ENCODE data around the gene ELF1.
"Not testable (repeated sequence)": the region's sequence is repeated elsewhere in the genome, so short reads cannot be mapped to it uniquely, and the experiment has no call there.

Gene ELF1

DNA sequence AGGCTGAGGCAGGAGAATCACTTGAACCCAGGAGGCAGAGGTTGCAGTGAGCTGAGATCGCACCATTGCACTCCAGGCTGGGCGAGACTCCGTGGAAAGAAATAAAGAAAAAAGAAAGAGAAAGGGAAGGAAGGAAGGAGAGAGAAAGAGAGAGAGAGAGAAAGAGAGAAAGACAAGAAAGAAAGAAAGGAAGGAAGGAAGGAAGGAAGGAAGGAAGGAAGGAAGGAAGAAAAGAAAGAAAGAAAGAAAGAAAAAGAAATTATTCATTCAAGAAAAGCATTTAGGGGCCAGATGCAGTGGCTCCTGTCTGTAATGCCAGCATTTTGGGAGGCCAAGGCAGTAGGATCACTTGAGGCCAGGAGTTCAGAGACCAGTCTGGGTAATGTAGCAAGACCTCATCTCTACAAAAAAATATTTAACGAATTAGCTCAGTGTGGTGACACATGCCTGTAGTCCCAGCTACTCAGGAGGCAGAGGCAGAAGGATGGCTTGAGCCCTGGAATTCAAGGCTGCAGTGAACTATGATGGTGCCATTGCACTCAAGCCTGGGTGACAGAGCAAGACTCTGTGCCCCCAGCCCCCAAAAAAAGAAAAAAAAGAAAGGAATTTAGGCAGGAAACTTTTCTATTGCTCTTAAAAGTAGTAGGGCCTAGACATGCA, 109.4 kb downstream of the ELF1 start:
- 100% methylated on average over 4 of the region's 4 CpGs for WGBS
- H2BK120ac ChIP-seq (ENCODE audit: low read depth, low read length); H3K27ac ChIP-seq (ENCODE audit: low read length, poor library complexity, severe bottlenecking); H3K9ac ChIP-seq (ENCODE audit: low read length); H3K36me3 ChIP-seq (ENCODE audit: control insufficient read depth in 1 of 2, insufficient read depth in 2 of 2, low read depth in 1 of 2, low read length in 2 of 2); H4K91ac ChIP-seq (ENCODE audit: low read length); H3K4me2 ChIP-seq (ENCODE audit: low read length, poor library complexity, severe bottlenecking); H2AK5ac ChIP-seq (ENCODE audit: low read length, severe bottlenecking); H3K23ac ChIP-seq (ENCODE audit: low read length in 2 of 2); H2BK12ac ChIP-seq (ENCODE audit: low read length in 2 of 2); H3K4me3 ChIP-seq (ENCODE audit: insufficient read depth in 1 of 2, low read depth in 1 of 2, low read length in 2 of 2); H2BK15ac ChIP-seq (ENCODE audit: low read depth, poor library complexity, severe bottlenecking); H3K9me3 ChIP-seq (ENCODE audit: control insufficient read depth, low read length); H3K4ac ChIP-seq (ENCODE audit: low read depth in 1 of 2, low read length in 2 of 2); H3K4me1 ChIP-seq (ENCODE audit: control insufficient read depth, insufficient read depth, low read depth, low read length); H3K18ac ChIP-seq (ENCODE audit: low read depth in 1 of 2, low read length in 2 of 2); H3K14ac ChIP-seq (ENCODE audit: low read length in 2 of 2); H2AFZ ChIP-seq (ENCODE audit: low read depth, low read length); H2BK5ac ChIP-seq (ENCODE audit: low read depth, low read length, poor library complexity, severe bottlenecking); H3K79me1 ChIP-seq (replicated peaks; ENCODE audit: low read length, poor library complexity, severe bottlenecking); H3K27me3 ChIP-seq (ENCODE audit: control insufficient read depth in 1 of 2, insufficient read depth in 1 of 2, low read length in 2 of 2); H4K8ac ChIP-seq (ENCODE audit: low read length); DNase-seq: not testable (repeated sequence)

DNA sequence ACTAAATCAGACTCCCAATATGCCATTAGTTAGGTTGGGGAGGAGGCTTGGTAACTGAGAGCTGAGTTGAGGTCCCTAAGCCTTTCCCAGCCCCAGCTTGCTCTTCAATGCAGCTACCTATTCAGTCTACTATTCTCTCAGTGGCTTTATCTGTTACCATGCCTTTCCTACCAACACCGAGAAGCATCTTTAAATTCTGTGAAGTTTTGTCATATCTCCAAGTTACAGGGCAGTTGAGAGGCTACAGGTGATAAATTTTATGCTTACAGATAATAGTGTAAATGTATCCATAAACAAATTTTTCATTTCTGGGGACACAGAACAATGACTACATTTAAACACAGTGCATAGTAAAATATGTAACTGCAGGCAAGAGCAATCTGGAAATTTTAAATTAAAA, 110.6 kb downstream of the ELF1 start:
- Histone ChIP-seq H2BK12ac (ENCODE audit: low read length in 2 of 2) (no peak overlapping the region), H3K18ac (ENCODE audit: low read depth in 1 of 2, low read length in 2 of 2) (no peak overlapping the region), H3K36me3 (ENCODE audit: control insufficient read depth in 1 of 2, insufficient read depth in 2 of 2, low read depth in 1 of 2, low read length in 2 of 2) (no peaks in the 10 kb centered on the region), H3K79me1 (replicated peaks; ENCODE audit: low read length, poor library complexity, severe bottlenecking) (no peaks in the 10 kb centered on the region), H3K4me1 (ENCODE audit: control insufficient read depth, insufficient read depth, low read depth, low read length) (peaks cover 3% of the 10 kb centered on the region), H2BK120ac (ENCODE audit: low read depth, low read length) (no peak overlapping the region), H2AK5ac (ENCODE audit: low read length, severe bottlenecking) (no peak overlapping the region), H2BK5ac (ENCODE audit: low read depth, low read length, poor library complexity, severe bottlenecking) (no peak overlapping the region), H3K27ac (ENCODE audit: low read length, poor library complexity, severe bottlenecking) (no peak overlapping the region), H3K4me2 (ENCODE audit: low read length, poor library complexity, severe bottlenecking) (no peak overlapping the region), H3K9ac (ENCODE audit: low read length) (no peak overlapping the region), H3K23ac (ENCODE audit: low read length in 2 of 2) (no peak overlapping the region), H3K4ac (ENCODE audit: low read depth in 1 of 2, low read length in 2 of 2) (no peak overlapping the region), H3K14ac (ENCODE audit: low read length in 2 of 2) (no peak overlapping the region), H3K27me3 (ENCODE audit: control insufficient read depth in 1 of 2, insufficient read depth in 1 of 2, low read length in 2 of 2) (no peaks in the 10 kb centered on the region), H3K9me3 (ENCODE audit: control insufficient read depth, low read length) (no peaks in the 10 kb centered on the region), H2BK15ac (ENCODE audit: low read depth, poor library complexity, severe bottlenecking) (no peak overlapping the region), H4K8ac (ENCODE audit: low read length) (no peak overlapping the region), H3K4me3 (ENCODE audit: insufficient read depth in 1 of 2, low read depth in 1 of 2, low read length in 2 of 2) (no peak overlapping the region), H4K91ac (ENCODE audit: low read length) (no peak overlapping the region), H2AFZ (ENCODE audit: low read depth, low read length) (no peak overlapping the region)
- DNase-seq: no peak
- 100% methylated on average over 1 of the region's 1 CpG for WGBS

DNA sequence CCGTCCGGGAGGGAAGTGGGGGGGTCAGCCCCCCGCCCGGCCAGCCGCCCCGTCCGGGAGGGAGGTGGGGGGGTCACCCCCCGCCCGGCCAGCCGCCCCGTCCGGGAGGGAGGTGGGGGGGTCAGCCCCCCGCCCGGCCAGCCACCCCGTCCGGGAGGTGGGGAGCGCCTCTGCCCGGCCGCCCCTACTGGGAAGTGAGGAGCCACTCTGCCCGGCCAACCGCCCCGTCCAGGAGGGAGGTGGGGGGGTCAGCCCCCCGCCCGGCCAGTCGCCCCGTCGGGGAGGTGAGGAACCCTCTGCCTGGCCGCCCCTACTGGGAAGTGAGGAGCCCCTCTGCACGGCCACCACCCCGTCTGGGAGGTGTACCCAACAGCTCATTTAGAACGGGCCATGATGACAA, 118.1 kb downstream of the ELF1 start:
- H3K18ac ChIP-seq (ENCODE audit: low read depth in 1 of 2, low read length in 2 of 2); H2BK12ac ChIP-seq (ENCODE audit: low read length in 2 of 2); H3K14ac ChIP-seq (ENCODE audit: low read length in 2 of 2); H2BK120ac ChIP-seq (ENCODE audit: low read depth, low read length); H3K23ac ChIP-seq (ENCODE audit: low read length in 2 of 2); H3K27me3 ChIP-seq (ENCODE audit: control insufficient read depth in 1 of 2, insufficient read depth in 1 of 2, low read length in 2 of 2); H3K36me3 ChIP-seq (ENCODE audit: control insufficient read depth in 1 of 2, insufficient read depth in 2 of 2, low read depth in 1 of 2, low read length in 2 of 2); H3K27ac ChIP-seq (ENCODE audit: low read length, poor library complexity, severe bottlenecking); H2BK15ac ChIP-seq (ENCODE audit: low read depth, poor library complexity, severe bottlenecking); H3K4me1 ChIP-seq (ENCODE audit: control insufficient read depth, insufficient read depth, low read depth, low read length); H2BK5ac ChIP-seq (ENCODE audit: low read depth, low read length, poor library complexity, severe bottlenecking); H3K79me1 ChIP-seq (replicated peaks; ENCODE audit: low read length, poor library complexity, severe bottlenecking); H2AK5ac ChIP-seq (ENCODE audit: low read length, severe bottlenecking); H3K9me3 ChIP-seq (ENCODE audit: control insufficient read depth, low read length); H2AFZ ChIP-seq (ENCODE audit: low read depth, low read length); H3K4me2 ChIP-seq (ENCODE audit: low read length, poor library complexity, severe bottlenecking); H3K9ac ChIP-seq (ENCODE audit: low read length); DNase-seq; H4K8ac ChIP-seq (ENCODE audit: low read length); H3K4me3 ChIP-seq (ENCODE audit: insufficient read depth in 1 of 2, low read depth in 1 of 2, low read length in 2 of 2); H4K91ac ChIP-seq (ENCODE audit: low read length); H3K4ac ChIP-seq (ENCODE audit: low read depth in 1 of 2, low read length in 2 of 2): not testable (repeated sequence)
- 98% methylated on average over 12 of the region's 31 CpGs for WGBS

DNA sequence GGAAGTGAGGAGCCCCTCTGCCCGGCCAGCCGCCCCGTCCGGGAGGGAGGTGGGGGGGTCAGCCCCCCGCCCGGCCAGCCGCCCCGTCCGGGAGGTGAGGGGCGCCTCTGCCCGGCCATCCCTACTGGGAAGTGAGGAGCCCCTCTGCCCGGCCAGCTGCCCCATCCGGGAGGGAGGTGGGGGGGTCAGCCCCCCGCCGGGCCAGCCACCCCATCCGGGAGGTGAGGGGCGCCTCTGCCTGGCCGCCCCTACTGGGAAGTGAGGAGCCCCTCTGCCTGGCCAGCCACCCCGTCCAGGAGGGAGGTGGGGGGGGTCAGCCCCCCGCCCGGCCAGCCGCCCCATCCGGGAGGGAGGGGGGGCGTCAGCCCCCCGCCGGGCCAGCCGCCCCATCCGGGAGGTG, 118.5 kb downstream of the ELF1 start:
- H2BK120ac ChIP-seq (ENCODE audit: low read depth, low read length); H3K27ac ChIP-seq (ENCODE audit: low read length, poor library complexity, severe bottlenecking); H3K4me3 ChIP-seq (ENCODE audit: insufficient read depth in 1 of 2, low read depth in 1 of 2, low read length in 2 of 2); H4K91ac ChIP-seq (ENCODE audit: low read length); H3K4me1 ChIP-seq (ENCODE audit: control insufficient read depth, insufficient read depth, low read depth, low read length); H2AK5ac ChIP-seq (ENCODE audit: low read length, severe bottlenecking); H3K36me3 ChIP-seq (ENCODE audit: control insufficient read depth in 1 of 2, insufficient read depth in 2 of 2, low read depth in 1 of 2, low read length in 2 of 2); H3K79me1 ChIP-seq (replicated peaks; ENCODE audit: low read length, poor library complexity, severe bottlenecking); H3K9ac ChIP-seq (ENCODE audit: low read length); H3K18ac ChIP-seq (ENCODE audit: low read depth in 1 of 2, low read length in 2 of 2); H3K14ac ChIP-seq (ENCODE audit: low read length in 2 of 2); H2BK5ac ChIP-seq (ENCODE audit: low read depth, low read length, poor library complexity, severe bottlenecking); H2BK15ac ChIP-seq (ENCODE audit: low read depth, poor library complexity, severe bottlenecking); H3K4me2 ChIP-seq (ENCODE audit: low read length, poor library complexity, severe bottlenecking); H3K4ac ChIP-seq (ENCODE audit: low read depth in 1 of 2, low read length in 2 of 2); H3K27me3 ChIP-seq (ENCODE audit: control insufficient read depth in 1 of 2, insufficient read depth in 1 of 2, low read length in 2 of 2); H2AFZ ChIP-seq (ENCODE audit: low read depth, low read length); H2BK12ac ChIP-seq (ENCODE audit: low read length in 2 of 2); H4K8ac ChIP-seq (ENCODE audit: low read length); H3K23ac ChIP-seq (ENCODE audit: low read length in 2 of 2); DNase-seq; H3K9me3 ChIP-seq (ENCODE audit: control insufficient read depth, low read length): not testable (repeated sequence)
- no CpG with 5 or more reads among the region's 28 CpGs for WGBS
